Heart right ventricle (tissue), 16 donors: ENCODE results near the gene CNST. TPM values are rescaled to one million over a fixed set of nuclear protein-coding genes. Genes with fewer than 3 reads are reported as not detected.
A peak's percentile ranks its signal among the peaks of the same experiment; 100 is the strongest.

Source experiments
- ATAC-seq, 8 donors: fragments of 200-7000 bp; cut with Tn5 transposase; one replicate each; pipeline ENCODE4 v1.9.1; 2020; ENCODE audit warnings: mild to moderate bottlenecking in 8 of 8, moderate library complexity in 8 of 8, moderate number of reproducible peaks in 1 of 8
- DNase-seq, 2 donors: peaks; one replicate each; pipeline ENCODE4 v3.0.0-alpha.2; 2020
- H3K27ac ChIP-seq, 10 donors: fragments of 200-600 bp; sonication (generic) in 2 of 10; one replicate each; pipeline versions ENCODE4 v1.5.0 to v1.8.0; 2020 to 2022; ENCODE audit warnings: mild to moderate bottlenecking in 3 of 10
- H3K27me3 ChIP-seq, 7 donors: fragments of 200-600 bp; one replicate each; pipeline ENCODE4 v1.8.0; 2021 to 2022; ENCODE audit warnings: mild to moderate bottlenecking in 2 of 7
- H3K36me3 ChIP-seq, 9 donors: fragments of 200-600 bp; sonication (generic) in 1 of 9; one replicate each; pipeline versions ENCODE4 v1.5.0 to v1.8.0; 2020 to 2022; ENCODE audit warnings: mild to moderate bottlenecking in 2 of 9
- H3K4me1 ChIP-seq, 9 donors: fragments of 200-600 bp; sonication (generic) in 1 of 9; one replicate each; pipeline versions ENCODE4 v1.5.0 to v1.8.0; 2020 to 2022; ENCODE audit warnings: mild to moderate bottlenecking in 4 of 9
- H3K4me3 ChIP-seq, 10 donors: fragments of 200-600 bp; sonication (generic) in 2 of 10; one replicate each; pipeline versions ENCODE4 v1.5.0 to v1.8.0; 2020 to 2022; ENCODE audit warnings: mild to moderate bottlenecking in 7 of 10, moderate library complexity in 2 of 10
- H3K9me3 ChIP-seq, 11 donors: fragments of 200-600 bp in 10 of 11; sonication (generic) in 2 of 11; one replicate each; pipeline versions ENCODE4 v1.5.0 to v1.8.0; 2013 to 2022; ENCODE audit warnings: mild to moderate bottlenecking in 2 of 11, control low read depth in 1 of 11, moderate library complexity in 1 of 11
- CTCF ChIP-seq, 9 donors: fragments of 200-600 bp; sonication (generic) in 2 of 9; IDR thresholded peaks; one replicate each; pipeline versions ENCODE4 v1.5.0 to v1.8.0; 2021 to 2022; ENCODE audit warnings: antibody characterized with exemption in 9 of 9, mild to moderate bottlenecking in 5 of 9, moderate library complexity in 1 of 9
- WGBS, 2 donors: extraction: QIAGEN DNeasy Blood & Tissue Kit; methylation state at CpG; one replicate each; pipeline ENCODE4 v1.1.7; 2013; ENCODE audit warnings: inconsistent platforms in 1 of 2; 5-methylcytosine and 5-hydroxymethylcytosine counted together
- intact Hi-C, 10 donors: fragments of 100-400 bp; cut with DNase I; formaldehyde crosslinking; loops; one replicate each; pipeline versions ENCODE4 v1.11.1 to v1.14.2; 2022
- polyA plus RNA-seq, 2 donors: library from polyadenylated mRNA; stranded (reverse); fragments of 200-250 nt; gene quantifications; one replicate each; pipeline ENCODE4 v1.2.3, GENCODE V29; 2013
- total RNA-seq, 10 donors: library from RNA; stranded (reverse); fragmentation: NEBNext Ultra II Directional in 3 of 10; extraction: Animal tissue kit (Norgen Biotek cat#: 25700) in 3 of 10; gene quantifications; one replicate each; pipeline versions ENCODE4 v1.2.1 to v1.2.4, GENCODE V29; 2021 to 2023
- donor health status: Arrhythmogenic right ventricular cardiomyopathy.
- donor health status: ischemic (EF 13 %, LVEDD 7.1; RV severe dilation, severe dysfunction).
- donor health status: healthy with polysubstance abuse.
- donor health status: DM: no; HTN: yes; CAD: no.
- donor health status: DM: no; HTN: no; CAD: no.
- donor health status: ischemic (EF 25% LVEDD 6.9; RV normal size, moderate dysfunction).
- donor health status: ischemic (EF 25% LVEDD 5.7; RV mildly dilated, moderate dysfunction).
- donor health status: healthy.
- donor health status: DM: yes; HTN: yes; CAD: no.
- donor health status: Ischemic cardiomyopathy.
- donor health status: ischemic (EF 35%, LVEDD 5.7; RV mildly dilated, moderate dysfunction).
- donor health status: nonischemic (EF 11% LVEDD 7.7; RV severe dilation, severe dysfunction).
- donor health status: DM: yes; HTN: yes; CAD: no.
- donor health status: PGD.
- donor health status: ischemic (EF 29% LVEDD 5.4; RV normal size, mild dysfunction).
- donor health status: nonischemic (EF 23%, LVEDD 6.1; RV moderate dilation, normal function).

Gene CNST
- total and polyA plus RNA-seq, 12 donors, result 5.6 to 24.4 (median 14.7) TPM

GRCh38 chr1:246579818-246580217 lies 13.6 kb downstream of the CNST start:
- WGBS, 2 donors, result 5 to 19% methylated on average over 3 of the region's 3 CpGs
- H3K9me3 ChIP-seq, result no peaks in the 10 kb centered on the region
- peaks cover 0 to 10% (median 0%) of the 10 kb centered on the region in 9 donors for H3K36me3 ChIP-seq
- intact Hi-C loops, result no loop called here
- peak overlapping the region; percentile 20 to 68 (median 48) for H3K27ac ChIP-seq
- H3K4me1 ChIP-seq, result peaks cover 10 to 81% (median 66%) of the 10 kb centered on the region in 9 donors
- peak in 4 of 8 donors; percentile 45 to 52 (median 49) for ATAC-seq
- no peaks in the 10 kb centered on the region for H3K27me3 ChIP-seq
- TF ChIP-seq CTCF (IDR thresholded peaks at IDR 0.05), result no peak
- H3K4me3 ChIP-seq, result no peak overlapping the region
- no peak for DNase-seq

- DNase-seq, result no peak
- intact Hi-C loops, result no loop called here
Observed at GRCh38 chr1:246580497-246581370, 14.5 kb downstream of the CNST start.

GRCh38 chr1:246582301-246583055 lies 16.2 kb downstream of the CNST start:
- DNase-seq, result no peak
- ATAC-seq, result no peak
- WGBS, 2 donors, result 83 to 86% methylated on average over 17 of the region's 17 CpGs
- Histone ChIP-seq H3K4me1 (peaks cover 10 to 86% (median 71%) of the 10 kb centered on the region in 9 donors), H3K27ac (peak overlapping the region in 5 of 10 donors; percentile 15 to 62 (median 51)), H3K4me3 (no peak overlapping the region), H3K36me3 (peaks cover 0 to 11% (median 0%) of the 10 kb centered on the region in 9 donors), H3K9me3 (no peaks in the 10 kb centered on the region), H3K27me3 (no peaks in the 10 kb centered on the region)
- no peak for TF ChIP-seq CTCF (IDR thresholded peaks at IDR 0.05)
- intact Hi-C loops, result no loop called here

More at GRCh38 chr1:246580497-246581370, 14.5 kb downstream of the CNST start:
- peaks cover 0 to 11% (median 0%) of the 10 kb centered on the region in 9 donors for H3K36me3 ChIP-seq
- ATAC-seq, result no peak
- H3K4me3 ChIP-seq, result no peak overlapping the region
- H3K9me3 ChIP-seq, result no peaks in the 10 kb centered on the region
- peaks cover 10 to 86% (median 71%) of the 10 kb centered on the region in 9 donors for H3K4me1 ChIP-seq
- TF ChIP-seq CTCF (IDR thresholded peaks at IDR 0.05), result no peak
- WGBS, 2 donors, result 89 to 92% methylated on average over 15 of the region's 15 CpGs
- peak overlapping the region in 6 of 10 donors; percentile 41 to 68 (median 60) for H3K27ac ChIP-seq
- H3K27me3 ChIP-seq, result no peaks in the 10 kb centered on the region

- Histone ChIP-seq H3K4me1 (peaks cover 10 to 86% (median 71%) of the 10 kb centered on the region in 9 donors), H3K9me3 (no peaks in the 10 kb centered on the region), H3K4me3 (no peak overlapping the region), H3K36me3 (peaks cover 0 to 11% (median 0%) of the 10 kb centered on the region in 9 donors), H3K27me3 (no peaks in the 10 kb centered on the region), H3K27ac (peak overlapping the region in 7 of 10 donors; percentile 13 to 62 (median 41))
- intact Hi-C loops, result no loop called here
- ATAC-seq, result no peak
- WGBS, 2 donors, result 87 to 97% methylated on average over 2 of the region's 2 CpGs
- TF ChIP-seq CTCF (IDR thresholded peaks at IDR 0.05), result no peak
- DNase-seq, result no peak
Observed at GRCh38 chr1:246583056-246583440, 16.8 kb downstream of the CNST start.
